Glutamatergic neuron (in vitro differentiated cells): Measurements from ENCODE around the gene ELMO1. TPM values are rescaled to one million over a fixed set of nuclear protein-coding genes. Genes with fewer than 3 reads are reported as not detected.

Experiments used
- DNase-seq: peaks from one replicate; pipeline ENCODE4 v3.0.0; 2022
- H3K27ac Mint-ChIP-seq: one replicate; pipeline ENCODE4 v1.8.0; 2020; ENCODE audit warnings: mild to moderate bottlenecking, mixed read lengths, inconsistent platforms; ENCODE audit not compliant: unreplicated experiment
- H3K27me3 Mint-ChIP-seq: one replicate; pipeline ENCODE4 v1.8.0; 2020; ENCODE audit warnings: mild to moderate bottlenecking, moderate library complexity, mixed read lengths, inconsistent platforms; ENCODE audit not compliant: unreplicated experiment
- H3K36me3 Mint-ChIP-seq: one replicate; pipeline ENCODE4 v1.8.0; 2020; ENCODE audit warnings: mild to moderate bottlenecking, mixed read lengths, inconsistent platforms; ENCODE audit not compliant: unreplicated experiment
- H3K4me1 Mint-ChIP-seq: one replicate; pipeline ENCODE4 v1.8.0; 2020; ENCODE audit warnings: mild to moderate bottlenecking, low read depth, mixed read lengths, inconsistent platforms; ENCODE audit not compliant: unreplicated experiment
- H3K4me3 Mint-ChIP-seq: one replicate; pipeline ENCODE4 v1.8.0; 2020; ENCODE audit warnings: mild to moderate bottlenecking, mixed read lengths, inconsistent platforms; ENCODE audit not compliant: unreplicated experiment
- H3K9me3 Mint-ChIP-seq: one replicate; pipeline ENCODE4 v1.8.0; 2020; ENCODE audit warnings: mild to moderate bottlenecking, moderate library complexity, mixed read lengths, inconsistent platforms; ENCODE audit not compliant: unreplicated experiment
- total RNA-seq: library from RNA; stranded (reverse); fragmentation: NEBNext Ultra II Directional; extraction: Animal tissue kit (Norgen Biotek cat#: 25700); gene quantifications from one replicate; pipeline ENCODE4 v1.2.1, GENCODE V29; 2021; ENCODE audit not compliant: unreplicated experiment
- TF ChIP-seq, protein P1 (sequence below): fragments of 200-600 bp; sonication (generic); IDR thresholded peaks from one replicate; pipeline ENCODE4 v1.5.0; 2021; ENCODE audit not compliant: partially characterized antibody, unreplicated experiment

Gene ELMO1
- total RNA-seq, 1 donor from 2014 or later = 5.5 TPM

DNA sequence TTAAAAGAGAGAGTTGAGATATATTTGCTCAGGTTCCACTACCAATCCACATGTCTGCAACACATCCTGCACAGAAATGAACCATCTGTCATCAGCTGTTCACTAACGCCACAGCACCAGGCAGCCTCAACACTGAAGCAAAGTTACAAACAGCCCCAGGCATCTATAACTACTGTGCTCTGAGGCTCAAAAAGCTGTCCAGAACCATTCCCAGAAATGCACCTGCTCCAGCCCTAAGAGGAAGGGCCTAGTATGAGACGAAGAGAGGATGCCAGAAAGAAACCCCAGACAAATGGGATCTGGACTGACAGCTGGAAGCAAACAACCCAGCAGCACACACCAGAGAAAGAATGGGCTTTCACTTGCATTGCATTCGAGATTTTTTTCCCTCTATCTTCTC is 159.3 kb downstream of the ELMO1 start:
- Mint-ChIP-seq H3K27ac (peak overlapping the region; percentile 97), H3K9me3 (peaks cover 16% of the 10 kb centered on the region), H3K27me3 (peaks cover 8% of the 10 kb centered on the region), H3K4me3 (peak overlapping the region; percentile 64), H3K4me1 (peaks cover 32% of the 10 kb centered on the region), H3K36me3 (no peaks in the 10 kb centered on the region)
- TF ChIP-seq, protein P1, sequence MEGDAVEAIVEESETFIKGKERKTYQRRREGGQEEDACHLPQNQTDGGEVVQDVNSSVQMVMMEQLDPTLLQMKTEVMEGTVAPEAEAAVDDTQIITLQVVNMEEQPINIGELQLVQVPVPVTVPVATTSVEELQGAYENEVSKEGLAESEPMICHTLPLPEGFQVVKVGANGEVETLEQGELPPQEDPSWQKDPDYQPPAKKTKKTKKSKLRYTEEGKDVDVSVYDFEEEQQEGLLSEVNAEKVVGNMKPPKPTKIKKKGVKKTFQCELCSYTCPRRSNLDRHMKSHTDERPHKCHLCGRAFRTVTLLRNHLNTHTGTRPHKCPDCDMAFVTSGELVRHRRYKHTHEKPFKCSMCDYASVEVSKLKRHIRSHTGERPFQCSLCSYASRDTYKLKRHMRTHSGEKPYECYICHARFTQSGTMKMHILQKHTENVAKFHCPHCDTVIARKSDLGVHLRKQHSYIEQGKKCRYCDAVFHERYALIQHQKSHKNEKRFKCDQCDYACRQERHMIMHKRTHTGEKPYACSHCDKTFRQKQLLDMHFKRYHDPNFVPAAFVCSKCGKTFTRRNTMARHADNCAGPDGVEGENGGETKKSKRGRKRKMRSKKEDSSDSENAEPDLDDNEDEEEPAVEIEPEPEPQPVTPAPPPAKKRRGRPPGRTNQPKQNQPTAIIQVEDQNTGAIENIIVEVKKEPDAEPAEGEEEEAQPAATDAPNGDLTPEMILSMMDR = no peak
- no peak for DNase-seq

DNA sequence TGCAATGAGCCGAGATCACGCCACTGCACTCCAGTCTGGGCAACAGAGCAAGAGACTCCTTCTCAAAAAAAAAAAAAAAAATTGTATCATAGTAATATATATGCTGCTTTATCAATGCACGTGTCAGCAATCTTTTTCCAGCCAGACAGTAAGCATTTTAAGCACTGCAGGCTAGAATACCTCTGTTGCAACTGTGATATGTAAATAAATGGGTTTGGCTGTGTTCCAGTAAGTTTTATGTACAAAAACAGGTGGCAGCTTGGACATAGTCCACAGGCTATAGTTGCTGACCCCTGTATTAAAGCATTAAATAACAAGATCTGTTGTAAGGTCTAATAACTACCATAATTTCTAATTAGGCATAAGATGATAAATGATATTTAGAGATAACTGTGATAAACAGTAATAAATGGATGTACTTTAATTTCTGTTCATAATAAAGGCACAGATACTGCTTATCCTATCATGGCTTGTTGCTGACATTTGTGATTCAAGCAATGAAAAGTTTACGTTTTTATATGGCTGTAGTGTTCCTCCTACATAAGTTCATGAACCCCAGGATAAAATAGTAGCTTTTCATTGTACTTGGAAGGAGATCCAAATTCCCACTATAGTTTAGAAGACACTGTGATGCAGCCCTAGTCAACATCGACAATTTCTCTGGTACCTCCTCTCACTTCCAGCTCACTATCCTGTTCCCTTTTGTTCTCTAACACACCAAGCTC is 161.4 kb downstream of the ELMO1 start:
- Mint-ChIP-seq H3K36me3 (no peaks in the 10 kb centered on the region), H3K9me3 (peaks cover 21% of the 10 kb centered on the region), H3K4me1 (peaks cover 47% of the 10 kb centered on the region), H3K27ac (peak overlapping the region; percentile 72), H3K4me3 (no peak overlapping the region), H3K27me3 (peaks cover 9% of the 10 kb centered on the region)
- TF ChIP-seq, protein P1 = no peak
- DNase-seq = no peak

DNA sequence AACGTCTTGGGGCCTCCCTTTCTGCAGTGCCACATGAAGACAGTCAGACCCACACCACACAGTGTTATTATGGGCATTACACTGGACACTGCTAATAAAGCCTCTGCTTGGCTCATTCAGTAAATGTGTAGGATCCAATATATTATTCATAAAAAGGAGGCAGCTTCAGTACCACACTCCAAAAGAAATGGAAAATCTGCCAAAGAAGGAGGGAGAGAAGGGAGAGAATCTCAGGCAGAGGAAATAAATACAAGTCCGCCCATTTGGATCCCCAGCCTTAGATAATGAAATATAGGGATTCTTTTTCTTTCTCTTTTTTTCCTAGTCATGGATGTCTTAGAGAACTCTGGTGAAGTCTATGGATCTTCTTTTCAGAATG is 162.2 kb downstream of the ELMO1 start:
- TF ChIP-seq, protein P1 = no peak
- Mint-ChIP-seq H3K27me3 (peaks cover 9% of the 10 kb centered on the region), H3K36me3 (no peaks in the 10 kb centered on the region), H3K4me3 (no peak overlapping the region), H3K9me3 (peaks cover 21% of the 10 kb centered on the region), H3K4me1 (peaks cover 51% of the 10 kb centered on the region), H3K27ac (no peak overlapping the region)
- DNase-seq = no peak

DNA sequence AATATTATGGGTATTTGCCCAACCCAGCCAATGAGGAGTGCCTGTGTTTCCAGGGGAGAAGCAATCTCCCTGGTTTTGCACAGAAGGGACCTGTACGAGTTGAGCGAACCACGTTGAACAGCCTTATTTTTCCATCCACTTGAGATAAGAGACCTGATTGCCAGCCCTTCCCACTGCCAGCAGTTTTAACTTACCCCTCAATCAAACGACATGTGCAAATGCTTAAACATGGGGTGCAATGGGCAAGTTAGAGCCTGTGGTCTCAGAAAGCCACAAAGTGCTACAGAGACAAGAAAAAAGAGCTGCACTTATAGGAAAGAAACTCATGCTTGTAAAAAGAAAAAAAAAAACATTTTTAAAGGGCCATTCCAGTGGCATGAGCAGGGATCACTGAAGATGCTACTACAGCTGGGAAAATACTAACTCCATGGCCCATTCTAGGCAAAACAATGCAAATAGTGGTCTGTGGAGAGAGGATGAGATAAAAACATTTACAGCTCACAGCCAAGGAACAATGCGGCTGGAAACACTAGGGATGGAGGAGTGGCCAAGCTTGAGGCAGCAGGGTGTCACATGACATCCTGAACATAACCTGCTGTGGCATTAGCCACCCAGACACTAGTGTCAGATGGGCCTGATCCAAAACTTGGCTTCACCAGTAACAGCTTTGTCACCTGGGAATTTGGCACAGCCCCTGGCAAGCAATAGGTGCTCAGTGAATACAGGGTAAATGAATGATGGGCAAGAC is 162.8 kb downstream of the ELMO1 start:
- Mint-ChIP-seq H3K9me3 (peaks cover 17% of the 10 kb centered on the region), H3K27ac (no peak overlapping the region), H3K27me3 (peaks cover 9% of the 10 kb centered on the region), H3K36me3 (no peaks in the 10 kb centered on the region), H3K4me3 (no peak overlapping the region), H3K4me1 (peaks cover 51% of the 10 kb centered on the region)
- DNase-seq = no peak
- TF ChIP-seq, protein P1 = no peak

DNA sequence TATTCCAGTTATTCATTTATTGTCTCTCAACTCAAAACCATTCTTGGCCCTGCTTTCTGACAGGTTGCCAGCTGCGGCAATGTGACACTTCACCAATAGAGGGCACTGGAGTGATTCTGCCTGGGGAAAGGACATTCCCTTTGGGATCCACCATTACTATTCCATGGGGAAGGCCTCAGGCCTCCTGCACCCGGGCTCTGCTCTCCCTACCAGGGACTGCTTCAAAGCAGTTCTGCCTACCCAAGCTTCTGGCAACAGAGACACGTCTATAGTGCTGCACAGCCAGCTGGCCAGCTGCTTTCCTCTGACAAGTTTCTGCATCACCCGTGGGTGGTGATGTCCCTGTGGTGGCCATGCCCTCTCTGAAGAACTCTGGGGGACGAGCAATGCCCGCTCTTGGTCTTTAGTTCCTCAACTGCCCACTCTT is 163.8 kb downstream of the ELMO1 start:
- Mint-ChIP-seq H3K27me3 (peaks cover 9% of the 10 kb centered on the region), H3K36me3 (no peaks in the 10 kb centered on the region), H3K9me3 (peaks cover 14% of the 10 kb centered on the region), H3K27ac (no peak overlapping the region), H3K4me1 (peaks cover 45% of the 10 kb centered on the region), H3K4me3 (no peak overlapping the region)
- TF ChIP-seq, protein P1 = peak; percentile 83
- DNase-seq = peak; percentile 73
